IMR-90 (cell line): ENCODE measurements around the gene AZU1. TPM values are rescaled to one million over a fixed set of nuclear protein-coding genes. Genes with fewer than 3 reads are reported as not detected.

ENCODE experiments used
- ATAC-seq: fragments of 200-7000 bp; cut with Tn5 transposase; 2 replicates; pipeline ENCODE4 v1.9.1; 2020; ENCODE audit warnings: low read depth, mild to moderate bottlenecking, moderate library complexity
- BruUV-seq: library from RNA; stranded (reverse); fragments of 400-500 nt; replicated peaks from 2 replicates; lab custom pipeline; 2021; lab: Mats Ljungman, UMichigan
- CTCF ChIA-PET: fragments of 300-600 bp; formaldehyde crosslinking; extraction: SDS; loops from one replicate; lab custom pipeline; 2021; ENCODE audit warnings: antibody characterized with exemption; lab: Yijun Ruan, JAX
- POLR2A ChIA-PET: fragments of 300-600 bp; sonication (Branson Sonifier 250); formaldehyde crosslinking; loops from one replicate; lab custom pipeline; 2022; ENCODE audit warnings: antibody characterized with exemption; ENCODE audit not compliant: unreplicated experiment; lab: Charles Lee
- DNase-seq: peaks from one replicate; pipeline ENCODE4 v3.0.0; 2013
- H2AFZ ChIP-seq: replicated peaks from 2 replicates; pipeline ENCODE3; 2013; ENCODE audit warnings: low read length, mild to moderate bottlenecking; ENCODE audit not compliant: poor library complexity
- H2AK5ac ChIP-seq: 2 replicates; pipeline ENCODE4 v1.6.1; 2013; ENCODE audit warnings: low read depth, low read length, inconsistent platforms
- H2AK9ac ChIP-seq: replicated peaks from 2 replicates; pipeline ENCODE3; 2013; ENCODE audit warnings: mild to moderate bottlenecking, low read depth, low read length, moderate library complexity; ENCODE audit not compliant: poor library complexity
- H2BK120ac ChIP-seq: 2 replicates; pipeline ENCODE4 v1.6.1; 2013; ENCODE audit warnings: low read depth, low read length, inconsistent platforms
- H2BK15ac ChIP-seq: 3 replicates; pipeline ENCODE4 v1.6.1; 2013; ENCODE audit warnings: low read depth, low read length, inconsistent platforms
- H2BK20ac ChIP-seq: 2 replicates; pipeline ENCODE4 v1.6.1; 2013; ENCODE audit warnings: low read depth, mild to moderate bottlenecking, inconsistent platforms, low read length, moderate library complexity
- H2BK5ac ChIP-seq: 2 replicates; pipeline ENCODE4 v1.6.1; 2013; ENCODE audit warnings: mild to moderate bottlenecking, low read depth, low read length, inconsistent platforms; ENCODE audit not compliant: poor library complexity, severe bottlenecking
- H3K14ac ChIP-seq: replicated peaks from 2 replicates; pipeline ENCODE4 v1.6.1; 2013; ENCODE audit warnings: low read depth, low read length, inconsistent platforms
- H3K18ac ChIP-seq: 2 replicates; pipeline ENCODE4 v1.6.1; 2013; ENCODE audit warnings: low read depth, low read length, control low read depth
- H3K23ac ChIP-seq: 2 replicates; pipeline ENCODE4 v1.6.1; 2013; ENCODE audit warnings: low read depth, low read length, inconsistent platforms
- H3K27ac ChIP-seq: 2 replicates; pipeline ENCODE4 v1.5.1; 2013; ENCODE audit warnings: mild to moderate bottlenecking, control low read depth, low read length; ENCODE audit not compliant: insufficient read depth
- H3K27me3 ChIP-seq: 2 replicates; pipeline ENCODE4 v1.6.1; 2013; ENCODE audit warnings: low read length; ENCODE audit not compliant: control insufficient read depth, insufficient read depth
- H3K36me3 ChIP-seq: 2 replicates; pipeline ENCODE4 v1.6.1; 2013; ENCODE audit warnings: low read length, mixed read lengths; ENCODE audit not compliant: control insufficient read depth, insufficient read depth
- H3K4ac ChIP-seq: 2 replicates; pipeline ENCODE4 v1.6.1; 2013; ENCODE audit warnings: low read depth, low read length, inconsistent platforms
- H3K4me1 ChIP-seq: 2 replicates; pipeline ENCODE4 v1.6.1; 2013; ENCODE audit warnings: low read length, mixed read lengths; ENCODE audit not compliant: control insufficient read depth, insufficient read depth
- H3K4me2 ChIP-seq: 2 replicates; pipeline ENCODE4 v1.6.1; 2013; ENCODE audit warnings: low read depth, mild to moderate bottlenecking, control low read depth, low read length, moderate library complexity
- H3K4me3 ChIP-seq: 2 replicates; pipeline ENCODE4 v1.5.1; 2013; ENCODE audit warnings: low read depth, mild to moderate bottlenecking, control low read depth, low read length, moderate library complexity; ENCODE audit not compliant: insufficient read depth
- H3K56ac ChIP-seq: 2 replicates; pipeline ENCODE4 v1.6.1; 2013; ENCODE audit warnings: low read length, inconsistent platforms; ENCODE audit not compliant: insufficient read depth; ENCODE audit errors: extremely low read depth
- H3K79me1 ChIP-seq, 2 experiments: 2 replicates each; pipeline ENCODE4 v1.6.1; 2013; ENCODE audit warnings: low read length in 2 of 2, inconsistent platforms in 1 of 2, low read depth in 1 of 2
- H3K9ac ChIP-seq: 2 replicates; pipeline ENCODE4 v1.6.1; 2013; ENCODE audit warnings: low read depth, low read length, control low read depth
- H3K9me1 ChIP-seq: 2 replicates; pipeline ENCODE4 v1.6.1; 2013; ENCODE audit warnings: low read length, inconsistent platforms; ENCODE audit not compliant: insufficient read depth
- H3K9me3 ChIP-seq: 2 replicates; pipeline ENCODE4 v1.6.1; 2013; ENCODE audit warnings: low read length; ENCODE audit not compliant: control insufficient read depth, insufficient read depth
- H4K20me1 ChIP-seq: 2 replicates; pipeline ENCODE4 v1.6.1; 2013; ENCODE audit warnings: low read length, inconsistent platforms; ENCODE audit not compliant: insufficient read depth
- H4K5ac ChIP-seq: 2 replicates; pipeline ENCODE4 v1.6.1; 2013; ENCODE audit warnings: mild to moderate bottlenecking, low read depth, low read length, control low read depth
- H4K8ac ChIP-seq, 2 experiments: 2 replicates each; pipeline ENCODE4 v1.6.1; 2013; ENCODE audit warnings: low read depth in 2 of 2, low read length in 2 of 2, control low read depth in 1 of 2, inconsistent platforms in 1 of 2
- H4K91ac ChIP-seq: 2 replicates; pipeline ENCODE4 v1.6.1; 2013; ENCODE audit warnings: low read depth, low read length, inconsistent platforms; ENCODE audit not compliant: insufficient read depth
- BHLHE40 ChIP-seq: fragments of 150-350 bp; IDR thresholded peaks from 2 replicates; pipeline ENCODE4 v1.6.1; 2016; ENCODE audit warnings: mild to moderate bottlenecking, low read depth, low read length
- CEBPB ChIP-seq: IDR thresholded peaks from 2 replicates; pipeline ENCODE4 v1.6.1; 2012; ENCODE audit warnings: low read depth, low read length, improper control_type of control experiment
- CTCF ChIP-seq: conservative IDR thresholded peaks from 2 replicates; pipeline ENCODE4 v1.5.1; 2012; ENCODE audit warnings: mild to moderate bottlenecking, low read depth, low read length, improper control_type of control experiment
- ELK1 ChIP-seq: fragments of 150-350 bp; IDR thresholded peaks from 2 replicates; pipeline ENCODE4 v1.6.1; 2016; ENCODE audit warnings: low read depth, mild to moderate bottlenecking, low read length, moderate library complexity, borderline replicate concordance
- FOS ChIP-seq: fragments of 150-350 bp; IDR thresholded peaks from 2 replicates; pipeline ENCODE4 v1.6.1; 2016; ENCODE audit warnings: low read depth, low read length
- MAFK ChIP-seq: IDR thresholded peaks from 2 replicates; pipeline ENCODE4 v1.6.1; 2012; ENCODE audit warnings: low read depth, low read length, improper control_type of control experiment
- MAZ ChIP-seq: IDR thresholded peaks from 2 replicates; pipeline ENCODE4 v1.6.1; 2012; ENCODE audit warnings: low read depth, mild to moderate bottlenecking, low read length, improper control_type of control experiment, moderate library complexity, borderline replicate concordance
- MXI1 ChIP-seq: IDR thresholded peaks from 2 replicates; pipeline ENCODE4 v1.6.1; 2012; ENCODE audit warnings: low read depth, mild to moderate bottlenecking, low read length, moderate library complexity, borderline replicate concordance
- NFE2L2 ChIP-seq: fragments of 150-350 bp; IDR thresholded peaks from 2 replicates; pipeline ENCODE4 v1.6.1; 2016; ENCODE audit warnings: low read depth, mild to moderate bottlenecking, low read length
- POLR2A ChIP-seq: IDR thresholded peaks from 2 replicates; pipeline ENCODE4 v1.6.1; 2012; ENCODE audit warnings: mild to moderate bottlenecking, low read depth, low read length
- RAD21 ChIP-seq: IDR thresholded peaks from 2 replicates; pipeline ENCODE4 v1.6.1; 2012; ENCODE audit warnings: low read length, improper control_type of control experiment
- RCOR1 ChIP-seq: IDR thresholded peaks from 2 replicates; pipeline ENCODE4 v1.6.1; 2012; ENCODE audit warnings: mild to moderate bottlenecking, low read length, improper control_type of control experiment; ENCODE audit not compliant: insufficient replicate concordance
- RFX5 ChIP-seq: IDR thresholded peaks from 2 replicates; pipeline ENCODE4 v1.8.0; 2012; ENCODE audit warnings: low read depth, mild to moderate bottlenecking, low read length, moderate library complexity
- USF2 ChIP-seq: fragments of 150-350 bp; IDR thresholded peaks from 2 replicates; pipeline ENCODE4 v1.6.1; 2017; ENCODE audit warnings: mild to moderate bottlenecking, antibody characterized with exemption, low read length, low read depth
- WGBS, 2 experiments: methylation state at CpG; one replicate each; pipeline versions ENCODE4 v1.1.5 to v1.1.7; 2013; ENCODE audit warnings: missing lambda C conversion rate in 2 of 2; ENCODE audit not compliant: insufficient read length in 1 of 2; ENCODE audit errors: extremely low coverage in 2 of 2; 5-methylcytosine and 5-hydroxymethylcytosine counted together
- dilution Hi-C: fragments of 300-500 bp; cut with HindIII; formaldehyde crosslinking; loops from one replicate; pipeline ENCODE4 v1.14.3; 2018; ENCODE audit warnings: low sequenced_read_pairs; ENCODE audit not compliant: unreplicated experiment
- in situ Hi-C: fragments of 300-500 bp; cut with MboI; formaldehyde crosslinking; loops from 3 replicates; pipeline ENCODE4 v1.14.3; 2019; ENCODE audit warnings: low sequenced_read_pairs, inconsistent platforms, mixed read lengths
- intact Hi-C: fragments of 100-400 bp; cut with micrococcal nuclease; formaldehyde crosslinking; loops from 2 replicates; pipeline ENCODE4 v1.10.0; 2022
- polyA plus RNA-seq, 3 experiments: library from polyadenylated mRNA; depleted of rRNA; stranded (reverse); fragments of >200 nt; gene quantifications; 2 replicates each; pipeline ENCODE4 v1.2.3, GENCODE V29; 2012; ENCODE audit warnings: low replicate concordance in 1 of 3
- total RNA-seq: library from RNA; depleted of rRNA; stranded (reverse); fragments of >200 nt; gene quantifications from 2 replicates; pipeline ENCODE4 v1.2.3, GENCODE V29; 2012

The AZU1 gene
- total and polyA plus RNA-seq, 2 of the 4 experiments (the other 2 are of a cell fraction): 0.12 TPM; not detected in 1

- ChIA-PET POLR2A (no interaction called here), CTCF (interaction anchor here (0.7 kb wide), 1 partner anchor 12 kb away, joined by 7 read pairs; no protein-coding TSS in a partner anchor)
- peak overlapping the region; percentile 96 for H4K91ac ChIP-seq
- H3K4me1 ChIP-seq: peaks cover 19% of the 10 kb centered on the region
- H2BK15ac ChIP-seq: peak overlapping the region; percentile 77; the same call in 1 of the 3 replicates
- peak overlapping the region; percentile 98 for H3K4ac ChIP-seq
- H3K4me3 ChIP-seq: no peak overlapping the region; the same call in 1 of the 2 replicates
- H3K4me2 ChIP-seq: peak overlapping the region; percentile 66
- peak overlapping the region; percentile 91 for H4K5ac ChIP-seq
- ATAC-seq (peak; percentile 69), DNase-seq (peak; percentile 33)
- H3K27me3 ChIP-seq: no peaks in the 10 kb centered on the region
- peak overlapping the region; percentile 82 to 90; a peak in 3 of 4 replicates for H4K8ac ChIP-seq
- H3K9me3 ChIP-seq: no peaks in the 10 kb centered on the region
- peak overlapping the region; percentile 84 for H2BK20ac ChIP-seq
- in situ Hi-C loops (no loop called here), dilution Hi-C loops (no loop called here), intact Hi-C loops (loop anchor here (2.0 kb wide), 1 partner anchor 14 kb away; the partner anchor contains the start of gene PTBP1)
- no peak overlapping the region for H3K9ac ChIP-seq
- H3K79me1 ChIP-seq: peaks cover 2 to 38% of the 10 kb centered on the region in 2 experiments; a peak in 2 of 4 replicates
- no TSS peak for BruUV-seq
- H3K36me3 ChIP-seq: no peaks in the 10 kb centered on the region
- H3K56ac ChIP-seq: peak overlapping the region; percentile 50; the same call in 1 of the 2 replicates
- H2BK120ac ChIP-seq: peak overlapping the region; percentile 96
- peak overlapping the region; percentile 89 for H3K18ac ChIP-seq
- peak overlapping the region; percentile 33 for H2BK5ac ChIP-seq
- H2AK5ac ChIP-seq: peak overlapping the region; percentile 98
- H2AK9ac ChIP-seq: peak overlapping the region; percentile 75
- 68% methylated on average over 9 of the region's 29 CpGs; no CpG with 5 or more reads in 1 of the 2 experiments for WGBS, 2 experiments
- H2AFZ ChIP-seq: peak overlapping the region; percentile 80
- H3K14ac ChIP-seq: peak overlapping the region; percentile 93
- peak overlapping the region; percentile 51 for H3K27ac ChIP-seq
- H4K20me1 ChIP-seq: peaks cover 3% of the 10 kb centered on the region; the same call in 1 of the 2 replicates
- H3K9me1 ChIP-seq: peaks cover 15% of the 10 kb centered on the region
- peak overlapping the region; percentile 79 for H3K23ac ChIP-seq
- TF ChIP-seq NFE2L2 (no peak), MXI1 (no peak), ELK1 (no peak), RFX5 (no peak), MAZ (no peak), RAD21 (no peak), USF2 (no peak), POLR2A (no peak), MAFK (no peak), FOS (no peak), BHLHE40 (no peak), CEBPB (no peak), CTCF (no peak), RCOR1 (no peak)
These were observed 45.3 kb upstream of the AZU1 start for GRCh38 chr19:782185-782877.
